ENCODE results near the gene PTCD1.
"Not testable (repeated sequence)": the region's sequence is repeated elsewhere in the genome, so short reads cannot be mapped to it uniquely, and the experiment has no call there.

GRCh38 chr7:99431756-99432540, 6.7 kb downstream of the PTCD1 start:
- not testable (repeated sequence) for TF ChIP-seq MAFK (IDR thresholded peaks at IDR 0.05; ENCODE audit: low read length); ZNF146 (CRISPR knock-in tag; IDR thresholded peaks at IDR 0.05; ENCODE audit: unreplicated experiment)
